ENCODE results near the gene ITGB5. TPM values are rescaled to one million over a fixed set of nuclear protein-coding genes. Genes with fewer than 3 reads are reported as not detected.
A peak's percentile ranks its signal among the peaks of the same experiment; 100 is the strongest.

Gene ITGB5
- total RNA-seq, 1 experiment from 2014 or later, result 77.8 TPM

- Histone ChIP-seq H3K36me3 (ENCODE audit: control insufficient read depth in 1 of 2, insufficient read depth in 2 of 2, low read length in 2 of 2) (no peaks in the 10 kb centered on the region), H3K9me2 (ENCODE audit: insufficient read depth) (no peaks in the 10 kb centered on the region), H2AFZ (ENCODE audit: low read depth, low read length, poor library complexity, severe bottlenecking) (no peak overlapping the region), H3K79me2 (ENCODE audit: insufficient read depth, low read length) (peaks cover 26% of the 10 kb centered on the region), H3K27me3 (ENCODE audit: insufficient read depth, low read length) (no peaks in the 10 kb centered on the region), H3K9ac (ENCODE audit: low read length) (no peak overlapping the region), H3K4me1 (ENCODE audit: control insufficient read depth in 1 of 2, insufficient read depth in 2 of 2, low read length in 2 of 2) (peaks cover 65 to 88% of the 10 kb centered on the region in 2 experiments), H4K20me1 (ENCODE audit: insufficient read depth) (no peaks in the 10 kb centered on the region), H3K27ac (ENCODE audit: low read depth, low read length) (no peak overlapping the region), H3K4me3 (replicated peaks in 1 of 2; ENCODE audit: low read depth in 1 of 2, low read length in 2 of 2) (no peak overlapping the region), H3K9me3 (ENCODE audit: control insufficient read depth in 1 of 2, insufficient read depth in 1 of 2, low read depth in 1 of 2, low read length in 2 of 2) (no peaks in the 10 kb centered on the region), H3K4me2 (ENCODE audit: low read length) (peak overlapping the region; percentile 36)
- no peak for TF ChIP-seq SRF (IDR thresholded peaks at IDR 0.05; ENCODE audit: low read depth)
- ChIA-PET CTCF (no interaction called here), POLR2A (no interaction called here), RAD21 (ENCODE audit: low non-redundant PET in 1 of 2, low total read pairs in 2 of 2, uncharacterized antibody in 2 of 2, unreplicated experiment in 2 of 2) (no interaction called here)
- intact Hi-C loops (cut with micrococcal nuclease), result no loop called here
- ATAC-seq (no peak), DNase-seq (ENCODE audit: low read depth, low spot score) (no peak)
- no TSS peak for BruUV-seq (replicated peaks)
Observed at GRCh38 chr3:124883766-124884473, 3.2 kb downstream of the ITGB5 start.

GRCh38 chr3:124882816-124883747 is 4.1 kb downstream of the ITGB5 start:
- CTCF ChIA-PET, result no interaction called here
- H3K9ac ChIP-seq (ENCODE audit: low read length), result no peak overlapping the region

More at GRCh38 chr3:124882816-124883747, 4.1 kb downstream of the ITGB5 start:
- H3K36me3 ChIP-seq (ENCODE audit: control insufficient read depth in 1 of 2, insufficient read depth in 2 of 2, low read length in 2 of 2), result no peaks in the 10 kb centered on the region
- no peak for DNase-seq (ENCODE audit: low read depth, low spot score)
- H3K9me2 ChIP-seq (ENCODE audit: insufficient read depth), result no peaks in the 10 kb centered on the region
- H3K4me1 ChIP-seq (ENCODE audit: control insufficient read depth in 1 of 2, insufficient read depth in 2 of 2, low read length in 2 of 2), result peaks cover 65 to 88% of the 10 kb centered on the region in 2 experiments
- intact Hi-C loops (cut with micrococcal nuclease), result no loop called here
- no peaks in the 10 kb centered on the region for H4K20me1 ChIP-seq (ENCODE audit: insufficient read depth)
- H2AFZ ChIP-seq (ENCODE audit: low read depth, low read length, poor library complexity, severe bottlenecking), result no peak overlapping the region
- H3K9me3 ChIP-seq (ENCODE audit: control insufficient read depth in 1 of 2, insufficient read depth in 1 of 2, low read depth in 1 of 2, low read length in 2 of 2), result no peaks in the 10 kb centered on the region
- ChIA-PET POLR2A (no interaction called here), RAD21 (ENCODE audit: low non-redundant PET in 1 of 2, low total read pairs in 2 of 2, uncharacterized antibody in 2 of 2, unreplicated experiment in 2 of 2) (no interaction called here)
- H3K4me2 ChIP-seq (ENCODE audit: low read length), result peak overlapping the region; percentile 53
- TF ChIP-seq MAX (IDR thresholded peaks at IDR 0.05) (no peak), ZFX (IDR thresholded peaks at IDR 0.05) (no peak), ELF1 (IDR thresholded peaks at IDR 0.05; ENCODE audit: borderline replicate concordance, low read depth) (no peak), CTCF (IDR thresholded peaks at IDR 0.05 in 2 of 3, conservative IDR thresholded peaks at IDR 0.05 in 1 of 3; ENCODE audit: borderline replicate concordance in 1 of 3, insufficient read depth in 1 of 3, low read depth in 2 of 3, low read length in 2 of 3) (no peak), JUND (IDR thresholded peaks at IDR 0.05) (no peak), REST (IDR thresholded peaks at IDR 0.05; ENCODE audit: low read depth) (no peak), EZH2phosphoT487 (IDR thresholded peaks at IDR 0.05; ENCODE audit: borderline replicate concordance) (no peak), POLR2AphosphoS5 (IDR thresholded peaks at IDR 0.05; ENCODE audit: low read depth, low read length) (no peak), FOSL1 (IDR thresholded peaks at IDR 0.05; ENCODE audit: low read depth) (no peak)
- no TSS peak for BruUV-seq (replicated peaks)
- no peak for ATAC-seq
- H3K79me2 ChIP-seq (ENCODE audit: insufficient read depth, low read length), result peaks cover 26% of the 10 kb centered on the region
- H3K4me3 ChIP-seq (replicated peaks in 1 of 2; ENCODE audit: low read depth in 1 of 2, low read length in 2 of 2), result no peak overlapping the region
- H3K27ac ChIP-seq (ENCODE audit: low read depth, low read length), result no peak overlapping the region
- H3K27me3 ChIP-seq (ENCODE audit: insufficient read depth, low read length), result no peaks in the 10 kb centered on the region
